Measurements from ENCODE around the gene CARD11. TPM values are rescaled to one million over a fixed set of nuclear protein-coding genes. Genes with fewer than 3 reads are reported as not detected.

CARD11 gene
- polyA plus RNA-seq, 1 of the 3 experiments (the other 2 are of a cell fraction): not detected

GRCh38 chr7:2858621-2859020 is 185.0 kb downstream of the CARD11 start:
- TF ChIP-seq FOSL2 (IDR thresholded peaks at IDR 0.05; ENCODE audit: borderline replicate concordance, low read depth) (no peak), FOXJ3 (CRISPR knock-in tag; IDR thresholded peaks at IDR 0.05) (no peak), RCOR1 (IDR thresholded peaks at IDR 0.05; ENCODE audit: low read length) (no peak)
- Histone ChIP-seq H3F3A (replicated peaks; ENCODE audit: insufficient read depth) (no peaks in the 10 kb centered on the region), H3K4me1 (ENCODE audit: control insufficient read depth in 1 of 2, insufficient read depth in 2 of 2, low read depth in 1 of 2, low read length in 1 of 2) (peaks cover 3 to 6% of the 10 kb centered on the region in 2 experiments; a peak in 3 of 4 replicates), H3K9ac (no peak overlapping the region), H4K20me1 (ENCODE audit: insufficient read depth) (no peaks in the 10 kb centered on the region), H2AFZ (ENCODE audit: low read depth) (no peak overlapping the region), H3K36me3 (replicated peaks in 1 of 2; ENCODE audit: control insufficient read depth in 1 of 2, insufficient read depth in 2 of 2, low read length in 1 of 2) (no peaks in the 10 kb centered on the region), H3K27me3 (ENCODE audit: insufficient read depth) (no peaks in the 10 kb centered on the region), H3K4me3 (ENCODE audit: low read depth in 2 of 2, low read length in 1 of 2) (no peak overlapping the region), H3K79me2 (ENCODE audit: insufficient read depth) (no peaks in the 10 kb centered on the region), H3K9me3 (no peaks in the 10 kb centered on the region), H3K9me2 (no peaks in the 10 kb centered on the region), H3K27ac (ENCODE audit: low read depth in 2 of 2, low read length in 1 of 2) (no peak overlapping the region), H3K4me2 (no peak overlapping the region)
- ChIA-PET CTCF (interaction anchor here (1.0 to 1.5 kb wide), 3 partner anchors 98 to 1773 kb away, joined by 3 to 5 read pairs (median 3); no protein-coding TSS in a partner anchor), POLR2A (no interaction called here)
- 81% methylated on average over 5 of the region's 5 CpGs for WGBS (ENCODE audit: low lambda C conversion rate)
- no peak for DNase-seq

- 83% methylated on average over 5 of the region's 5 CpGs for WGBS (ENCODE audit: low lambda C conversion rate)
- POLR2A ChIA-PET: no interaction called here
- TF ChIP-seq EZH2phosphoT487 (IDR thresholded peaks at IDR 0.05; ENCODE audit: borderline replicate concordance, low read depth): no peak
- TF ChIP-seq FOXM1 (IDR thresholded peaks at IDR 0.05; ENCODE audit: low read depth): no peak
- no peak for TF ChIP-seq NFIC (IDR thresholded peaks at IDR 0.05; ENCODE audit: borderline replicate concordance)
- TF ChIP-seq CTCF (IDR thresholded peaks at IDR 0.05): no peak
- TF ChIP-seq SMC3 (IDR thresholded peaks at IDR 0.05; ENCODE audit: low read depth, low read length): no peak
- no peak for TF ChIP-seq USF1 (IDR thresholded peaks at IDR 0.05; ENCODE audit: borderline replicate concordance, low read depth)
- no peak for TF ChIP-seq USF2 (IDR thresholded peaks at IDR 0.05; ENCODE audit: borderline replicate concordance, low read depth, low read length)
- TF ChIP-seq SIN3A (IDR thresholded peaks at IDR 0.05; ENCODE audit: borderline replicate concordance, low read depth, low read length): no peak
- TF ChIP-seq CHD2 (IDR thresholded peaks at IDR 0.05; ENCODE audit: low read length, partially characterized antibody): no peak
- no peak for TF ChIP-seq ELF1 (IDR thresholded peaks at IDR 0.05)
- no peak for TF ChIP-seq REST (IDR thresholded peaks at IDR 0.05; ENCODE audit: low read depth, low read length)
- no peak for TF ChIP-seq GATA2 (CRISPR knock-in tag; IDR thresholded peaks at IDR 0.05)
- TF ChIP-seq RCOR1 (IDR thresholded peaks at IDR 0.05; ENCODE audit: low read length): no peak
- TF ChIP-seq EP300 (IDR thresholded peaks at IDR 0.05; ENCODE audit: borderline replicate concordance in 1 of 2, low read depth in 1 of 2, low read length in 1 of 2): no peak
- no peak for TF ChIP-seq IRF3 (IDR thresholded peaks at IDR 0.05; ENCODE audit: low read depth, low read length)
These were observed 187.1 kb downstream of the CARD11 start for GRCh38 chr7:2856388-2857169.

More at GRCh38 chr7:2856388-2857169, 187.1 kb downstream of the CARD11 start:
- H3K27me3 ChIP-seq (ENCODE audit: insufficient read depth): no peaks in the 10 kb centered on the region
- no peak overlapping the region for H3K27ac ChIP-seq (ENCODE audit: low read depth in 2 of 2, low read length in 1 of 2)
- H3K9me3 ChIP-seq: no peaks in the 10 kb centered on the region
- no peaks in the 10 kb centered on the region for H4K20me1 ChIP-seq (ENCODE audit: insufficient read depth)
- H2AFZ ChIP-seq (ENCODE audit: low read depth): no peak overlapping the region
- H3K9ac ChIP-seq: no peak overlapping the region
- CTCF ChIA-PET: interaction anchor here (1.0 to 5.2 kb wide), 2 partner anchors 9 to 298 kb away, joined by 3 to 29 read pairs; no protein-coding TSS in a partner anchor
- H3K36me3 ChIP-seq (replicated peaks in 1 of 2; ENCODE audit: control insufficient read depth in 1 of 2, insufficient read depth in 2 of 2, low read length in 1 of 2): no peaks in the 10 kb centered on the region
- no peaks in the 10 kb centered on the region for H3K79me2 ChIP-seq (ENCODE audit: insufficient read depth)
- no peak overlapping the region for H3K4me3 ChIP-seq (ENCODE audit: low read depth in 2 of 2, low read length in 1 of 2)
- peaks cover 0 to 3% of the 10 kb centered on the region in 2 experiments; a peak in 1 of 4 replicates for H3K4me1 ChIP-seq (ENCODE audit: control insufficient read depth in 1 of 2, insufficient read depth in 2 of 2, low read depth in 1 of 2, low read length in 1 of 2)
- no peak overlapping the region for H3K4me2 ChIP-seq
- no peaks in the 10 kb centered on the region for H3K9me2 ChIP-seq
- no peak for DNase-seq
- H3F3A ChIP-seq (replicated peaks; ENCODE audit: insufficient read depth): no peaks in the 10 kb centered on the region

Data from SK-N-SH (cell line).